Caco-2 (cell line): ENCODE measurements around the gene MRPL48. TPM values are rescaled to one million over a fixed set of nuclear protein-coding genes. Genes with fewer than 3 reads are reported as not detected.
A peak's percentile ranks its signal among the peaks of the same experiment; 100 is the strongest.

Source experiments
- BruUV-seq: library from RNA; stranded (reverse); fragments of 400-500 nt; replicated peaks from 2 replicates; lab custom pipeline; 2021; lab: Mats Ljungman, UMichigan
- CTCF ChIA-PET: fragments of 300-600 bp; sonication (Branson Sonifier 250); formaldehyde crosslinking; loops from one replicate; lab custom pipeline; 2022; ENCODE audit warnings: antibody characterized with exemption; lab: Charles Lee
- POLR2A ChIA-PET: fragments of 300-600 bp; sonication (Branson Sonifier 250); formaldehyde crosslinking; loops from one replicate; lab custom pipeline; 2022; ENCODE audit warnings: antibody characterized with exemption; lab: Charles Lee
- DNase-seq, 2 experiments: peaks; one replicate each; pipeline versions ENCODE4 v3.0.0 to v3.0.0-alpha.2; 2020 to 2022
- H3K27me3 ChIP-seq: replicated peaks from 2 replicates; pipeline ENCODE4 v1.6.0; 2011; ENCODE audit warnings: low read length; ENCODE audit not compliant: control insufficient read depth, insufficient read depth
- H3K36me3 ChIP-seq: 2 replicates; pipeline ENCODE4 v1.5.1; 2011; ENCODE audit warnings: low read length; ENCODE audit not compliant: control insufficient read depth, insufficient read depth
- H3K4me1 ChIP-seq: fragments of 250-450 bp; sonication (Bioruptor Pico); 2 replicates; pipeline ENCODE4 v1.5.1; 2020; ENCODE audit warnings: mild to moderate bottlenecking
- H3K4me3 ChIP-seq: 2 replicates; pipeline ENCODE4 v1.5.1; 2011; ENCODE audit warnings: low read depth, mild to moderate bottlenecking, control low read depth, low read length
- H3K9me3 ChIP-seq: fragments of 250-450 bp; sonication (Bioruptor Pico); 2 replicates; pipeline ENCODE4 v1.5.1; 2020; ENCODE audit warnings: mild to moderate bottlenecking, moderate library complexity
- H3K27ac Mint-ChIP-seq: one replicate; pipeline ENCODE4 v1.8.0; 2022; ENCODE audit warnings: mixed read lengths; ENCODE audit not compliant: unreplicated experiment
- H3K27me3 Mint-ChIP-seq: one replicate; pipeline ENCODE4 v1.8.0; 2022; ENCODE audit warnings: mixed read lengths; ENCODE audit not compliant: insufficient read depth, unreplicated experiment
- H3K36me3 Mint-ChIP-seq: one replicate; pipeline ENCODE4 v1.8.0; 2022; ENCODE audit warnings: mild to moderate bottlenecking, mixed read lengths; ENCODE audit not compliant: insufficient read depth, unreplicated experiment
- H3K4me1 Mint-ChIP-seq: one replicate; pipeline ENCODE4 v1.8.0; 2022; ENCODE audit warnings: low read depth, mixed read lengths; ENCODE audit not compliant: unreplicated experiment
- H3K4me3 Mint-ChIP-seq: one replicate; pipeline ENCODE4 v1.8.0; 2022; ENCODE audit warnings: mild to moderate bottlenecking, moderate library complexity, mixed read lengths; ENCODE audit not compliant: unreplicated experiment
- H3K9me3 Mint-ChIP-seq: one replicate; pipeline ENCODE4 v1.8.0; 2022; ENCODE audit warnings: mixed read lengths; ENCODE audit not compliant: unreplicated experiment
- CTCF ChIP-seq, 2 experiments: fragments of 200-600 bp in 1 of 2; IDR thresholded peaks; 1 replicate in 1 of 2; 2 replicates in 1 of 2; pipeline versions ENCODE4 v1.5.1 to v1.8.0; 2011 to 2022; ENCODE audit warnings: antibody characterized with exemption in 1 of 2, control low read depth in 1 of 2, inconsistent platforms in 1 of 2, low read depth in 1 of 2, low read length in 1 of 2, mild to moderate bottlenecking in 1 of 2, moderate library complexity in 1 of 2; ENCODE audit not compliant: insufficient read depth in 1 of 2, severe bottlenecking in 1 of 2, unreplicated experiment in 1 of 2
- intact Hi-C: fragments of 100-400 bp; cut with micrococcal nuclease; formaldehyde crosslinking; loops from one replicate; pipeline ENCODE4 v1.10.0; 2022; ENCODE audit not compliant: unreplicated experiment
- total RNA-seq: library from RNA; stranded (reverse); gene quantifications from 2 replicates; pipeline ENCODE4 v1.2.3, GENCODE V29; 2022

The MRPL48 gene
- total RNA-seq, 1 experiment from 2014 or later: 113 TPM

- H3K4me1 ChIP-seq: no peaks in the 10 kb centered on the region
- Mint-ChIP-seq H3K4me1 (no peaks in the 10 kb centered on the region), H3K36me3 (peaks cover 7% of the 10 kb centered on the region), H3K27me3 (no peaks in the 10 kb centered on the region), H3K9me3 (no peaks in the 10 kb centered on the region), H3K4me3 (no peak overlapping the region), H3K27ac (no peak overlapping the region)
- H3K36me3 ChIP-seq: no peaks in the 10 kb centered on the region
- CTCF ChIA-PET: interaction anchor here (1.0 to 1.3 kb wide), 2 partner anchors 16 to 170 kb away, joined by 3 read pairs; no protein-coding TSS in a partner anchor
- POLR2A ChIA-PET: interaction anchor here (0.6 kb wide), 1 partner anchor 31 kb away, joined by 6 read pairs; no protein-coding TSS in a partner anchor
- no peaks in the 10 kb centered on the region for H3K9me3 ChIP-seq
- no TSS peak for BruUV-seq
- TF ChIP-seq CTCF (IDR thresholded peaks at IDR 0.05; ENCODE audit: insufficient read depth in 1 of 2, low read depth in 1 of 2, low read length in 1 of 2, severe bottlenecking in 1 of 2, unreplicated experiment in 1 of 2): no peak
- H3K27me3 ChIP-seq: no peaks in the 10 kb centered on the region
- DNase-seq: peak in 1 of 2 experiments; percentile 35
- intact Hi-C loops: no loop called here
- H3K4me3 ChIP-seq: no peak overlapping the region
These were observed 8.4 kb downstream of the MRPL48 start for GRCh38 chr11:73795925-73796632.

GRCh38 chr11:73797457-73797856 lies 9.8 kb downstream of the MRPL48 start:
- H3K36me3 ChIP-seq: no peaks in the 10 kb centered on the region
- no TSS peak for BruUV-seq
- H3K9me3 Mint-ChIP-seq: no peaks in the 10 kb centered on the region
- no peak overlapping the region for H3K27ac Mint-ChIP-seq
- CTCF ChIA-PET: interaction anchor here (1.0 to 1.3 kb wide), 2 partner anchors 134 to 172 kb away, joined by 3 read pairs; no protein-coding TSS in a partner anchor
- peaks cover 7% of the 10 kb centered on the region for H3K36me3 Mint-ChIP-seq
- POLR2A ChIA-PET: interaction anchor here (0.6 to 1.3 kb wide), 2 partner anchors 9 to 28 kb away, joined by 3 to 8 read pairs; partner anchors contain the start of gene MRPL48
- no peak for TF ChIP-seq CTCF (IDR thresholded peaks at IDR 0.05; ENCODE audit: insufficient read depth in 1 of 2, low read depth in 1 of 2, low read length in 1 of 2, severe bottlenecking in 1 of 2, unreplicated experiment in 1 of 2)
- H3K9me3 ChIP-seq: no peaks in the 10 kb centered on the region
- H3K27me3 Mint-ChIP-seq: no peaks in the 10 kb centered on the region
- no peaks in the 10 kb centered on the region for H3K4me1 Mint-ChIP-seq
- no peak overlapping the region for H3K4me3 ChIP-seq
- no peak overlapping the region for H3K4me3 Mint-ChIP-seq
- no peak for DNase-seq
- H3K4me1 ChIP-seq: no peaks in the 10 kb centered on the region
- intact Hi-C loops: no loop called here
- no peaks in the 10 kb centered on the region for H3K27me3 ChIP-seq

- no peak for TF ChIP-seq CTCF (IDR thresholded peaks at IDR 0.05; ENCODE audit: insufficient read depth in 1 of 2, low read depth in 1 of 2, low read length in 1 of 2, severe bottlenecking in 1 of 2, unreplicated experiment in 1 of 2)
- H3K4me3 Mint-ChIP-seq: no peak overlapping the region
- DNase-seq: no peak
- POLR2A ChIA-PET: interaction anchor here (0.5 kb wide), 1 partner anchor 42 kb away, joined by 5 read pairs; no protein-coding TSS in a partner anchor
- H3K4me1 ChIP-seq: peaks cover 5% of the 10 kb centered on the region; the same call in 1 of the 2 replicates
- intact Hi-C loops: no loop called here
- no peak overlapping the region for H3K27ac Mint-ChIP-seq
- no peaks in the 10 kb centered on the region for H3K27me3 Mint-ChIP-seq
- H3K36me3 Mint-ChIP-seq: no peaks in the 10 kb centered on the region
- H3K9me3 ChIP-seq: no peaks in the 10 kb centered on the region
- H3K27me3 ChIP-seq: no peaks in the 10 kb centered on the region
- H3K36me3 ChIP-seq: no peaks in the 10 kb centered on the region
- CTCF ChIA-PET: interaction anchor here (0.7 to 1.1 kb wide), 3 partner anchors 64 to 981 kb away, joined by 3 read pairs; no protein-coding TSS in a partner anchor
- BruUV-seq: no TSS peak
- peaks cover 8% of the 10 kb centered on the region for H3K4me1 Mint-ChIP-seq
- no peaks in the 10 kb centered on the region for H3K9me3 Mint-ChIP-seq
- no peak overlapping the region for H3K4me3 ChIP-seq
These were observed 12.7 kb downstream of the MRPL48 start for GRCh38 chr11:73800276-73800806.
